ENCODE data around the gene GPHN.
"Not testable (repeated sequence)": the region's sequence is repeated elsewhere in the genome, so short reads cannot be mapped to it uniquely, and the experiment has no call there.

The GPHN gene

DNA sequence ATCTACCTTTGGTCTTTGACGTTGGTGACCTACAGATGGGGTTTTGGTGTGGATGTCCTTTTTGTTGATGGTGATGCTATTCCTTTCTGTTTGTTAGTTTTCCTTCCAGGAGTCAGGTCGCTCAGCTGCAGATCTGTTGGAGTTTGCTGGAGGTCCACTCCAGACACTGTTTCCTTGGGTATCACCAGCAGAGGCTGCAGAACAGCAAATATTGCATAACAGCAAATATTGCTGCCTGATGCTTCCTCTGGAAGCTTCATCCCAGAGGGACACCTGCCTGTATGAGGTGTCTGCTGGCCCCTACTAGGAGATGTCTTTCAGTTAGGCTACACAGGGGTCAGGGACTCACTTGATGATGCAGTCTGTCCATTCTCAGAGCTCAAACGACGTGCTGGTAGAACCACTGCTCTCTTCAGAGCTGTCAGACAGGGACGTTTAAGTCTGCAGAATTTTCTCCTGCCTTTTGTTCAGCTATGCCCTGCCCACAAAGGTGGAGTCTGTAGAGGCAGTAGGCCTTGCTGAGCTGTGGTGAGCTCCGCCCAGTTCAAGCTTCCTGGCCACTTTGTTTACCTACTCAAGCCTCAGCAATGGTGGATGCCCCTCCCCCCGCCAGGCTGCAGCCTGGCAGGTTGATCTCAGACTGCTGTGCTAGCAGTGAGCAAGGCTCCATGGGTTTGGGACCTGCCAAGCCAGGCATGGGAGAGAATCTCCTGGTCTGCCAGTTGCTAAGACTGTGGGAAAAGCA, 559.3 kb downstream of the GPHN start:
- not testable (repeated sequence) for DNase-seq

GRCh38 chr14:67068251-67068650, 560.3 kb downstream of the GPHN start:
- DNase-seq: peak; percentile 3

- DNase-seq: no peak
Measured at GRCh38 chr14:67071506-67071905, 563.6 kb downstream of the GPHN start.

GRCh38 chr14:67077921-67078320, 570.0 kb downstream of the GPHN start:
- peak; percentile 19 for DNase-seq

DNA sequence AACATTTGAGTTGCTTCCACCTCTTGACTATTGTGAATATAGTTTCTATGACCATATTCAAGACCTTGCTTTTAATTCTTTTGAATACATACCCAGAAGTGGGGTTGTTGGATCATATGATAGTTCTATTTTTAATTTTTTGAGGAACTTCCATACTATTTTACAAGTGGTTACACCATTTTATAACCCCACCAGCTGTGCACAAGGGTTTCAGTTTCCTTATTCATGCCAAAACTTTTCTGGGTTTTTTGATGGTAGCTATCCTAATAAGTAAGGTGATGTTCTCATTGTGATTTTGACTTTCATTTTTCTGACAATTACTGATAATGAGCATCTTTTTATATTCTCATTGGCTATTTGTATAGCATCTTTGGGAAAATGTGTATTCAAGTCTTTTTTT, 571.9 kb downstream of the GPHN start:
- DNase-seq: no peak

- DNase-seq: no peak
Measured at GRCh38 chr14:67108230-67108629, 600.3 kb downstream of the GPHN start.

DNA sequence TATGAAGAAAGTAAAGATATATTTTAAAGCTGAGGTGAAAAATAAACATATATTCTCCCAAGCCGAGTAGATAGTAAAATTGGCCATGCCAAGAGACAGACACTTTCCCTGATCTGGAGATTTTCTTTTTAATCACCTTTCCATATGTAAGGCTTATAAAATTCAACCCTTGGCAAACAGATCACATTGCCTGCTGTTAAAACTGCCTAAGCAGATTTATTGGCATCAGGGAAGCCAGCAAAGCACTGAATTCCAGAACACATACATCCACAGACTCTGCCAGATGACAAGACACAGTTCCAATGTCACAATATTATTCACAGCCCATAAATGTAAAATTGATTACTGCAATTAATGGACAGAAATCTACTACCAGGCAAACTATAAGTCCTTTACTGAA, 603.1 kb downstream of the GPHN start:
- peak; percentile 4 for DNase-seq

- DNase-seq: no peak
Measured at GRCh38 chr14:67112344-67112743, 604.4 kb downstream of the GPHN start.

DNA sequence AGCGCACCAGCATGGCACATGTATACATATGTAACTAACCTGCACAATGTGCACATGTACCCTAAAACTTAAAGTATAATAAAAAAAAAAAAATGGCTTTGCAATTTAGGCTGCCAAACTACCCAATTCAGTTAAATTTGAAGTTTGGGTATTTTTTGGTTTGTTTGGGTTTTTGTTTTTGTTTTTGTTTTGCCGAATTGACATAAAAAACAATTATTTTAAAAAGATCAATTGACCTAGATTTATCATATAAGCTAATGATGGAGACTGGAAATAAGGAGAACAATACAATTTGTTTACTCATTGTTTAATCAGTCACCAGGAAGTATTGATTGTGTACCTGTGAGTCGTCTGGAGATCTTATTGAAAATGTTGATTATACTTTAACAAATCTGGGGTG, 619.2 kb downstream of the GPHN start:
- DNase-seq: no peak

- no peak for DNase-seq
Measured at GRCh38 chr14:67129768-67130167, 621.8 kb downstream of the GPHN start.

DNA sequence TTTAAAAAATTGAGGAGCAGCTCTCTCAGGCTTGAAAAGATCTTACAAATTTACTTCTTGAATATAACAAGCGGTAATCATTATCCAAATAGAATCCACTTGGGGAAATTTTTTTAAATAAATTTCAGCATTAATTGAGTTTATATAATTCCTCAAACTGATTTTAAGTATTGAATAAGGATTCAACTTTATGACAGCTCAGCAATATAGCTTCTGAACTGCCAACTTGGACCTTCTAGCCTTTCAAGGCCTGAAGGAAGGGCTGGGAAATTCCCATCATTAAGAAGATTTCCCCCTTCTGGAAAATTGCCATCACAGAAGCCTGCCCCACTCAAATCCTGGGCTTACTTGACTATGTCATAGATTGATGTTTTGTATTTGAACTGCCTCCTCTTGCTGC, 623.7 kb downstream of the GPHN start:
- no peak for DNase-seq

DNA sequence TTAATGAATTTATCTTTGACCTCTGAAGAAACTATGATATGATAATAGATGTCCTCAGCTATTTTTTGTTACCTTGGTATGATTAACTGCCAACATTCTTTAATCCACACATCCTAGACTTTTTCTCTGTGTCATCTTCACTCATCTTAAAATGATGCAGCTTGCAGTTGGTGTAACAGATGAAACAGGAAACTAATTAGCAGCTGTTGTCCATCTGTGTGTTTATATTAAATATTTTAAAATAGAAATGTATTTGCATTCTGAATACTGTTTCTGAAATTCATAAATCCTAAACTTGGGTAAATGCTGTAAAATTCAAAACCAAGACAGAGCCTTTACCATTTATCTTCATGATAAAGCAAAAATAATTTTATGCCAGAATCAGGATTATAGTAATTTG, 625.2 kb downstream of the GPHN start:
- DNase-seq: no peak

DNA sequence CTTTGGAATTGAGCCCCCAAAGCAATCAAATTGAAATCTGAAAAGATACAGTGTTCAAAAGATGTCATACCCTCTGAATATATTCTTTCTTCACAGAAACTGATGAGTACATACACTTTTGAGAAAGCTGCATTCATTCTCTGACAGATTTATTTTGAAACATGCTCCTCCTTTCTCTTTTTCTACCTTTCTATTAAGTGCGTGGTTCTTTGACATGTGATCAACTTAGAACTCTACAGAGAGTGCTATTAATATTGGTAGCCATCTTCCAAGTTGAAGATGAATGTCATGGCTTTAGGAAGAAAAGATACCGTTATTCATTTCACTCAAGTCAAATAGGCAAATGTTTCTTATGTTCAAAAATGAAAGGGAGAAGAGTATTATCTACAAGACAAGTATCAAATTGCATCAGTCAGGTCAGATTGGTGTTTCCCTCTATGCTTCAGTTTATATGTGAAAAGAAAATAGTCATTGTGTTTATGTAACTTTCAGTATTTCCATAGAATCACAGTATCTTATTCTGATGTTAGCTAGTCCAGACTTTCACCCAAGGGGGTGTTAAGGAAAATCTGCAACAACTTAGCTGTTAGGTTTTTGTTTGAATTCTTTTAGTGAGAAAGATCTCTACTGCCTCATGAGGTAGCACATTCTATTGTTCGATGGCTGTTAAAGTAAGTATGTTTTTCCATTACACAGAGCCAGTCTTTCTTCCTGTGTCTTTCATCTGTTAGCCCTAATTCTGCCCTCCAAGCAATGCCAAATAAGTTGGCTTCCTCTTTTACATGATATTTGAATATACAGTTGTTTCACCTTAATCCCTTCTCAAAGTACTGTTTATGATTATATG, 625.9 kb downstream of the GPHN start:
- no peak for DNase-seq

GRCh38 chr14:67137744-67138371, 629.9 kb downstream of the GPHN start:
- no peak for DNase-seq

- no peak for DNase-seq
Measured at GRCh38 chr14:67140556-67140955, 632.6 kb downstream of the GPHN start.

GRCh38 chr14:67141146-67141900, 633.4 kb downstream of the GPHN start:
- no peak for DNase-seq

GRCh38 chr14:67151082-67151666, 643.2 kb downstream of the GPHN start:
- no peak for DNase-seq

DNA sequence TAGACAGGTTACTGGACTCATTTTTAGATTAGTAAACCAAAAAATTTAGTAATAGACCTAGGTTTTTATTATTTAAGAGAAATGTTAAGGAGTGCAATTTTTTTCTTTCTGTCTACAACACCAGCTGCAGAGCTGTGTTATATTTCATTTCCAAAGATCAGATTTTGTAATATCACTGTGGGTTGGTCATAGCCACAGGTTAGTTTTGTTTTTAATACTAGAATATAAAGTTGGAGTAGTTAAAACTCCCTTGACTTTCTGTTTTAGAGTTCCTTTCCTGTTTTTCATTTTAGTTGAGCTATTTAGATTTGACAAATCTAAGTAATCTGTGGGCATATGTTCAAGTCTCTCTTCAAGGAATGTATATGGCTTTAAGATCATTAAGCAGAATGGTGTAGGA, 650.6 kb downstream of the GPHN start:
- DNase-seq: no peak

- DNase-seq: no peak
Measured at GRCh38 chr14:67162385-67162784, 654.4 kb downstream of the GPHN start.

- DNase-seq: peak; percentile 40
Measured at GRCh38 chr14:67166450-67166853, 658.5 kb downstream of the GPHN start.

DNA sequence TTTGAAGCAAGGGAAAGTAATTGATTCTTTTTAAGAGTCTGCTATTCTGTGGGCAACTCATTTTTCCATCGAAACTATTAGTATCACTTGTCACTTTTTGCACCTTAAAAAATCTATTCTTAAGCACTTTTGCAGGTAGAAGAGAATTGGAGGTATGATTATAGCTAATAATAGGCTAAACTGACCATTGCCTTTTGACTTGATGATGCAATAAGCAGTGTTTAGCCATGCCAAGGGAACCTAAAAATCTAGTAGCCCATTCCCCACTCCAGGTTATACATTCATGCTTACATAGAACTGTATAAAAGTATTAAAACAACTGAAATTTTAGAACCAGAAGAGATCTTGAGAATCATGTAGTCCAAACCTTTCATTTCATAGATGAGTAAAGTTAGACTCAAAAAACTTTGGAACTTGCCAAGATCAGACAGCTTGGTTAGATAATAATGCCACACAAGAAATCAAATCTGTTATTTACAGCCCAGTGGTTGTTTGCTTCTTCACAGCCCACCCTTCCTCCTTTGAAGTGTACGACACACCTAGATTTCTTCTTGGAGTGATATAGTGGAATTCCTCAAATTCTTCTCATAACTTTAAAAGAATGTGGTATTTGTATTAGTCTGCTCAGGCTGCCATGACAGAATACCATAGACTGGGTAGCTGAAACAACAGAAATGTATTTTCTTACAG, 659.6 kb downstream of the GPHN start:
- peak; percentile 32 for DNase-seq

GRCh38 chr14:67168110-67168441, 660.1 kb downstream of the GPHN start:
- DNase-seq: no peak

All from fibroblast of skin of abdomen (primary cell).